HEK293T (cell line): ENCODE data around the gene CSNK1G1.

Experiments used
- ARNT ChIP-seq: fragments of 450-650 bp; IDR thresholded peaks from 2 replicates; pipeline ENCODE4 v1.6.1; 2017; ENCODE audit warnings: mild to moderate bottlenecking
- BHLHE40 ChIP-seq: fragments of 450-650 bp; IDR thresholded peaks from 2 replicates; pipeline ENCODE4 v1.6.1; 2016; ENCODE audit warnings: mild to moderate bottlenecking, moderate library complexity, borderline replicate concordance
- FOXM1 ChIP-seq: fragments of 450-650 bp; IDR thresholded peaks from 2 replicates; pipeline ENCODE4 v1.6.1; 2017; ENCODE audit warnings: mild to moderate bottlenecking, borderline replicate concordance
- SP1 ChIP-seq: fragments of 450-650 bp; IDR thresholded peaks from 2 replicates; pipeline ENCODE4 v1.6.1; 2017

DNA sequence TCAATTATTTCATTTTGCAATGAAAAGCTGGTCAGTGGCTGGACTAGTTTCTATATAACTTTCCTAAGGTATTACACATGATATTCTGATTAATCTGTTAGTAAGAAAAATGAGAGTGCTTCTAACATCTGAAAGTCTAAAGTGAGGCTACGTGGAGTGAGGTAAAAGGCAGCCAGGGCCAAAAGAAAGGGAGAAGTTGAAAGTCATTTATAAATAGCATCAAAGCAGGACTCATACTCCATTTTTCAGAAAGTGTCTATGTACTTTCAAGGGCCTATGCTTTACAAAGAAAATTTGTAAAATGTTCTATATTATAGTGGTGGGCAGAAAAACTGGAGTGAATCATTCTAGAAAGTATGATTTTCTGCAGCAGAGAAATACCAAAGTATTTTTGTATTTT, 80.0 kb downstream of the CSNK1G1 start:
- TF ChIP-seq SP1: no peak
- no peak for TF ChIP-seq ARNT
- no peak for TF ChIP-seq BHLHE40
- TF ChIP-seq FOXM1: no peak
